ENCODE results near the gene PRSS27. TPM values are rescaled to one million over a fixed set of nuclear protein-coding genes. Genes with fewer than 3 reads are reported as not detected.
A peak's percentile ranks its signal among the peaks of the same experiment; 100 is the strongest.

Gene PRSS27
- total RNA-seq, 3 donors from 2014 or later: 1.1 to 2.2 (median 1.4) TPM

DNA sequence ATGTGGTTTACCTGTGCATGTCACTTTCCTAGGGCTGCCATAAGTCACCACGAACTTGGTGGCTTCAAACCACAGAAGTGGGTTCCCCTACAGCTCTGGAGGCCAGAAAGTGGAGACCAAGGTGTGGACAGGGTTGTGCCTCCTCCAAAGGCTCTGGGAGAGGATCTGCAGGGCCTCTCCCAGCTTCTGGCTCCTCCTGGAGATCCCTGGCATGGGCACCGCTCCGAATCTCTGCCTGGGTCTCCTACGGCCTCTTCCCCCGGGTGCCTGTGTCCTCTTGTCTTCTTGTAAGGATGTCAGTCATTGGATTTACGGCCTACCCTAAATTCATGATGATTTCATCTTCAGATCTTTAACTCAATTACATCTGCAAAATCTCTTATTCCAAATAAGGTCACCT is 29.9 kb upstream of the PRSS27 start:
- Histone ChIP-seq H3K4me3 (no peak overlapping the region), H3K36me3 (ENCODE audit: low read depth) (no peaks in the 10 kb centered on the region), H3K4me1 (ENCODE audit: low read depth) (peaks cover 11% of the 10 kb centered on the region), H3K9me3 (no peaks in the 10 kb centered on the region)
- intact Hi-C loops (cut with DNase I, micrococcal nuclease): no loop called here
- ATAC-seq (no peak), DNase-seq (peak in 1 of 3 donors; percentile 27)
- TF ChIP-seq CTCF (IDR thresholded peaks at IDR 0.05): no peak

GRCh38 chr16:2749476-2749875 is 29.5 kb upstream of the PRSS27 start:
- Histone ChIP-seq H3K36me3 (ENCODE audit: low read depth) (no peaks in the 10 kb centered on the region), H3K4me3 (no peak overlapping the region), H3K4me1 (ENCODE audit: low read depth) (peaks cover 6% of the 10 kb centered on the region), H3K9me3 (no peaks in the 10 kb centered on the region)
- intact Hi-C loops (cut with DNase I, micrococcal nuclease): no loop called here
- DNase-seq (peak in 1 of 3 donors; percentile 35), ATAC-seq (no peak)
- no peak for TF ChIP-seq CTCF (IDR thresholded peaks at IDR 0.05)

- TF ChIP-seq CTCF (IDR thresholded peaks at IDR 0.05): no peak
- intact Hi-C loops (cut with DNase I, micrococcal nuclease): no loop called here
- no peak overlapping the region for H3K4me3 ChIP-seq
- H3K9me3 ChIP-seq: no peaks in the 10 kb centered on the region
- DNase-seq (no peak), ATAC-seq (no peak)
- H3K36me3 ChIP-seq (ENCODE audit: low read depth): no peaks in the 10 kb centered on the region
- H3K4me1 ChIP-seq (ENCODE audit: low read depth): peaks cover under 1% of the 10 kb centered on the region
Observed at GRCh38 chr16:2748757-2749455, 28.9 kb upstream of the PRSS27 start.

DNA sequence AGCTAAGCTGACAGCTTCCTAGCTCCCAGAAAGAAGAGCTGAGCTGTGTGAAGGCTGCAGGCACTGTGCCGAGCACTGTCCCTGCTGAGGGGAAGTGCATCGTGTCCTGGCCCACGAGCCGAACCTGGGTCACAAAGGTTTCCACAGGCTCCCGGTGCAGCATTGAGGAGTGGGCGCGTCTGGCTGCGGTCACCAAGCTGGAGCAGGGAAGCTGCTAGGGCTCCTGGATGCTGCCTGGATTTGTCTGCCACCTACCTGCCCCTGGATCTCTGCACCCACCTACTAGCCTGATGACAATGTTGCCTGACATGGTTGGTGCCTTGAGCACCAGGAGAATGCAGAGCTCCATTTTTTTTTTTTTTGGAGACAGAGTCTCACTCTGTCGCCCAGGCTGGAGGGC is 25.9 kb upstream of the PRSS27 start:
- no peak for TF ChIP-seq CTCF (IDR thresholded peaks at IDR 0.05)
- intact Hi-C loops (cut with DNase I, micrococcal nuclease): no loop called here
- DNase-seq: no peak
- Histone ChIP-seq H3K9me3 (no peaks in the 10 kb centered on the region), H3K4me1 (ENCODE audit: low read depth) (no peaks in the 10 kb centered on the region), H3K36me3 (ENCODE audit: low read depth) (no peaks in the 10 kb centered on the region), H3K4me3 (no peak overlapping the region)
- ATAC-seq: no peak

- H3K4me3 ChIP-seq: no peak overlapping the region
- intact Hi-C loops (cut with DNase I, micrococcal nuclease): no loop called here
- no peak for ATAC-seq
- no peaks in the 10 kb centered on the region for H3K9me3 ChIP-seq
- no peak for TF ChIP-seq CTCF (IDR thresholded peaks at IDR 0.05)
- no peak for DNase-seq
- no peaks in the 10 kb centered on the region for H3K36me3 ChIP-seq (ENCODE audit: low read depth)
- no peaks in the 10 kb centered on the region for H3K4me1 ChIP-seq (ENCODE audit: low read depth)
Observed at GRCh38 chr16:2745116-2745890, 25.3 kb upstream of the PRSS27 start.
